Stimulated activated CD8-positive, alpha-beta memory T cell treated with anti-CD3 and anti-CD28 coated beads, Interleukin-4, amount 100 ng/mL, for 48 hours (primary cell): Measurements from ENCODE around the gene SOCS7.
A peak's percentile ranks its signal among the peaks of the same experiment; 100 is the strongest.

Source experiments
- DNase-seq: peaks from one replicate; pipeline ENCODE4 v3.0.0-alpha.2; 2020

Gene SOCS7

DNA sequence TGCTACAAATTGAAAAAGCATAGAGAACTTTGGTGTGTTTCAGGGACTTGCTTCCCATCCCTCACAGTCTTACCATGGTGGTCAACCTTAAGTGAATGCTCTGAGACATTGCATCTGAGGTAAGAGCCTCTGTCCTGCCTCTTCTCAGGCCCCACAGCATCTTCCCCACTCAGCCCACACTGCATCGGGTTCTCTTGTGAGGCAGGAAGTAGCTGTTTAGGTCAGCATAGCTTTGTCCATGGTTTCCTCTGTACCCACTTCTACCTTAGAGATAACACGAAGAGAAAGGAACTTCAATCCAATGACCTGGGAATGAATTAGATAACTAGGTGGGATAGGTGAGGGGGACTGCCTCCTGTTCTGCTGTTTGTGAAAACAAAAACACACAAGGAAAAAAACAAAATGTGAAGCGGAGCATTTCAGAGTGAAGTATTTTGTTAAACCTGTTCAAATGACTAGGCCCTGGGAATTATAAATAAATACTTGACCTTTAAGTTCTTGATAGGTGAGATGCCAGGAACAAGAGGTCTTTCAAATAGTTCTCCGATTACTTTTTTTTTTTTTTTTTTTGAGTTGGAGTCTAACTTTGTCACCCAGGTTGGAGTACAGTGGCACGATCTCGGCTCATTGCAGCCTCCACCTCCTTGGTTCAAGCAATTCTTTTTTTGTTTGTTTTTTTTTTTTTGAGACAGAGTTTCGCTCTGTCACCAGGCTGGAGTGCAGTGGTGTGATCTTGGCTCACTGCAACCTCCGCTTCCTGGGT is 17.7 kb downstream of the SOCS7 start:
- DNase-seq, result no peak

DNA sequence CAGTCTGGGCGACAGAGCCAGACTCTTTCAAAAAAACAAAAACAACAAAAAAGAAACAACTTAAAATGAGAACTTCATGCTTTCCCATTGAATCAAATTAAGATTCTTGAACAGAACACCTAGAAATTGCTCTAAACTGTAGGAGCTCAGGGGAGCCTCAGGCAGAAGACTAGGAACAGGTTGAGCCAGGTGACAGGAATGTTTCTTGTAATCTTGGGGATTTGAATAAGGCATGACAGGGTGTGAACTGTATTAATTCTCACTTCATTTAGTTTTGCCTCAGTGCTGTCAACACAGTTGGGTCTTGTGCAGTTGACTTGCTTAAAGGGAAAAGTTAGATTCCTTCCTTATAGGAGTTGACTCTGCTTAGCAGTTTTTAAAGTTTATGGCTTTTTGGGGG is 27.8 kb downstream of the SOCS7 start:
- DNase-seq, result no peak

DNA sequence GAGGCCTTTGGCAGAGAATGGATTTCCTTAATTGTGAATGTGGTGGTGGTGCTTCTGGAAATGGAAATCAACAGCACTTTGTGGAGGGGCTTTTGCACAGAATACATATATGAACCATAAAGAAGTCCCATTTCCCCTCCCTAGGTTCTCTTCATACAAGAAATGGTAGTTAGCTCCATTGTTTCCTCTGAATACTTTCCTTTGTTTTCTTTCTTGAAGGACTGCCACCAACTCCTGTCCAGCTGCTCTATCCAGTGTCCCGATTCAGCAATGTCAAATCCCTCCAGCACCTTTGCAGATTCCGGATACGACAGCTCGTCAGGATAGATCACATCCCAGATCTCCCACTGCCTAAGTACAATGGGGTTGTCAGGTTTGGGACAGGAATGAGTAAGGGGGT is 43.4 kb downstream of the SOCS7 start:
- no peak for DNase-seq

DNA sequence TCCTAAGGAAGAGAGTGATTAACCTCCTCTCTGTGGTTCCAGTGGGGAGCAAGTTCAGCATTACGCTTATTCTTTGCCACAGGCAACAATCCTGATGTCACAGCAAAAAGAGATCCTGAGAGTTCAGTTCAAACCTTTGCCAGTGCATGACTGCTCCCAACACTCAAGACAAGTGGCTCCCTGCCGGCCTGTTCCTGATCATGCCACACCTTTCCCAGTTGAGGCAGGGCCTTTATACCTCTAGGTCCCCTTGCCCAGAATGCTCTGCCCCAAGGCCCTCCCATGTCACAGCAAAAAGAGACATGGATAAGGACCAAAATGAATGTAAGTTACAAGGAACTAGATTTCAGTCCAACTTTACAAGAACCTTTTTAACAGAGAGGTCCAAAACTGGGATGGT is 45.6 kb downstream of the SOCS7 start:
- DNase-seq, result no peak

DNA sequence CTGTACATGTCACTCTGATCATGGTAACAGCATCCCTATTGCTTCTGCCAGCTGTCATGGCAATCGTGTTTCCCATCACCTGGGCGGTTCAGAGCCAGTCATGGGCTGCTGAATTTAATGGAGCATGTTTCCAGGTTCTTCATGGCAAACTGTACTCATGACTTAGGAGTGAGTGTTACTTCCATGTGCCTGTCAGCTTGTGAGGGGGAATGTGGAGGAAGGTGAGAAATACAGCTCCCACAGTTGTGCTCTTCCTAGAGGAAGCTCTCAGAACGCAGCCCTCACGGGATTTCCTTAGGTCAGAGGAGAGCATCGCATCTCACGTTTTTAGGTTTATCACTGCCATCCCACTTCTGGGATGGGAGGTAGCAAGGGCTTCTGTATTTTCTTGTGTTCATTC is 48.6 kb downstream of the SOCS7 start:
- no peak for DNase-seq

DNA sequence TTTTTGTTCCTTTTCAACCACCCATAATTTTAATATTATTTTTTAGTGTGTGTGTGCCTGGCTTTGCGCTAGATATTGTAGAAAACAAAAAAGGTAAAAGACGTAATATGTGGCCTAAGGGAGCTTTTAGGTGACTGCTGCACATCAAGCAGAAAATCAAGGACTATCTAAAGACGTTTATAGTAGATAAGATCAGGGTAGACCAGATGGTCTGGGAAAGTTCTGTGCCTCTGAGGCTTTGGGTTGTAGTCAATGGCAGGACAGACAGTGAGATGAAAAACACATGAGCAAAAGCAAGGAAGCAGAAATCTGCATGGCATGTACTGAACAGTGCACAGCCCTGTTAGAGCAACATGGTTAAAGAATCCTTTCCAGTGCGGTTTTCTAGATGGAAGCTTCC is 49.8 kb downstream of the SOCS7 start:
- no peak for DNase-seq

- no peak for DNase-seq
These were observed 51.3 kb downstream of the SOCS7 start for GRCh38 chr17:38402897-38403296.

- no peak for DNase-seq
These were observed 51.8 kb downstream of the SOCS7 start for GRCh38 chr17:38403491-38403890.

- DNase-seq, result no peak
These were observed 52.7 kb downstream of the SOCS7 start for GRCh38 chr17:38404174-38404943.

DNA sequence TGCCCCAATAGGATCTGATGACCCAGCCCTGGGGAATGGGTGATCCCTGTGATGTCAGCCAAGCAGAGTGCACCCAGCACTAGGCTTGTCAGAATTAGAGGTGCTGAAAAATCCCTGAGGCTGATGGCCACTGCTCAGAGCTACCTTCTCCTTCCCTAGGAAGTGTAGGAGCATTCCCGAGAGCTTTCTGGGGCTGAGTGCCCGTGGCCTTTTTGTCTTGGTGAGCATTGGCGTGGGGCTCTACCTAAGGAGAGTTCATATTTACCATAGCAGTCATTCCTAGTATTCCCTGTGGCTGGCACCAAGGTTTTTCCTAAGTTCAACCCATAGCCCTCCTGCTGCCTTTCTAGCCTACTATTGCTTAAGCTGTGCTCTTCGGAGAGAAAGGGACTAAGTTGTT is 54.0 kb downstream of the SOCS7 start:
- DNase-seq, result no peak

GRCh38 chr17:38410201-38410600 is 58.6 kb downstream of the SOCS7 start:
- no peak for DNase-seq

- peak; percentile 48 for DNase-seq
These were observed 63.9 kb downstream of the SOCS7 start for GRCh38 chr17:38415250-38416194.

- DNase-seq, result no peak
These were observed 65.2 kb downstream of the SOCS7 start for GRCh38 chr17:38416840-38417209.

DNA sequence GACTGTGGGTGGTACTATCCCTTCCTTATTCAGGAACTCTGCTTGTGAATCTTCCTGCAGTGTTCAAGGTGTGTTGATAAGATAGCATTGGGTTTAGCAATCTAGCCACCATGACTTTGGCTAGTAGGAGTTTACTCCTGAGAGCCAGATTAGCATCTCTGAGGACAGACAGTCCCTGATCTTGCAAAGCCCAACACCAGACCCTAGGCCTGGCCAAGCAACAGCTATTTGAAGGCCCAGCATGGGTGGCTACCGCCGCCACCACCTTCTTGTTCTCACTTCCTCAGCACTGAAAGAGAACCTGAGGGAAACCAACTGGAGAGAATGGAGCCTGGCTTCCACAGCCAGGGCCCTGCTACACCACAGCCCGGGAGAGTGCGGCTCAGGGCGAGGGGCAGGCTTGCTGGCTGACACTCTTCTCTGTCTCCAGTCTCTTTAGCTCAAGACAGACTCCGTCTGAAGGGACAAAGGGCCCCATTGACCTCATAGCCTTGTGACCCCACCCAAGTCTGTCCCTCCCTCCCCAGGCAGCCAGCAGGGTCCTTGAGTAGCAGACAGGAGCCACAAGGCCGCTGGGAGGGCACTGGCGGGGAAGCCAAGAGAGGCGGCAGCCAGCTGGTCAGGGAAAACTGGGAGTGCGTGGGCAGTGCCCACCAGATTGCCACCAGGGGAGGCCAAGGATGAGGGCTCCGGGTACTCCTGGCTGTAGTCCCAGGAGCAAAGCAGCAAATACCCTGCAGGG is 65.7 kb downstream of the SOCS7 start:
- DNase-seq, result no peak

DNA sequence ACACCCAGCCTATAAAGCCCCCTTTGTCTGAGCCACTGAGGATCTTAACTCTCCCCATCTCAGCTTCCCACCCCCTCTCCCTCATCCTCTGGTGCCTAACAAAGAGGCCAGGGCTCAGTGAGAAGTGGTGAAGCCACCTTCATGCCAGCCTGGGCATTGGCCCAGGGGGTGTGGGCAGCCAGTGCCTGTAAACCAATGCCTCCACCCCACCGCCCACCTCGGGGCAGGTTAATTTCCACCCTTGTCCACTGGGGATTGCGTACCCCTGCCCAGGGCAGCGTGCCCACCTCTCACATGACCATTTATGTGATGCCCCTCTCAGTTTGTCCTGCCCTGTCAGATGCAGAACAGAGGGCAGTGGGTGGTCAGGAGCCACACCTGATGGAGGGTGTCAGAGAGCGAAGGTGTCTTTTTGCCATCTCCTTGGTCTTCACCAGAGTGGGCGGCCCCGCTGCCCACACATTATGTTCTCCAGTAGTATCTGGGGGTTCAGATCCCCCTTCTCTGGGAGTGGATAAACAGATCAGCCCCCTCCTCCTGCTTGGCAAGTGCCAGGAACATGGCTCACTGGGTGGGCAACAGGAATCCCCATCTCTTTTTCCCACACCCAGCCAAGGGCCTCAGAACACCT is 66.5 kb downstream of the SOCS7 start:
- no peak for DNase-seq

DNA sequence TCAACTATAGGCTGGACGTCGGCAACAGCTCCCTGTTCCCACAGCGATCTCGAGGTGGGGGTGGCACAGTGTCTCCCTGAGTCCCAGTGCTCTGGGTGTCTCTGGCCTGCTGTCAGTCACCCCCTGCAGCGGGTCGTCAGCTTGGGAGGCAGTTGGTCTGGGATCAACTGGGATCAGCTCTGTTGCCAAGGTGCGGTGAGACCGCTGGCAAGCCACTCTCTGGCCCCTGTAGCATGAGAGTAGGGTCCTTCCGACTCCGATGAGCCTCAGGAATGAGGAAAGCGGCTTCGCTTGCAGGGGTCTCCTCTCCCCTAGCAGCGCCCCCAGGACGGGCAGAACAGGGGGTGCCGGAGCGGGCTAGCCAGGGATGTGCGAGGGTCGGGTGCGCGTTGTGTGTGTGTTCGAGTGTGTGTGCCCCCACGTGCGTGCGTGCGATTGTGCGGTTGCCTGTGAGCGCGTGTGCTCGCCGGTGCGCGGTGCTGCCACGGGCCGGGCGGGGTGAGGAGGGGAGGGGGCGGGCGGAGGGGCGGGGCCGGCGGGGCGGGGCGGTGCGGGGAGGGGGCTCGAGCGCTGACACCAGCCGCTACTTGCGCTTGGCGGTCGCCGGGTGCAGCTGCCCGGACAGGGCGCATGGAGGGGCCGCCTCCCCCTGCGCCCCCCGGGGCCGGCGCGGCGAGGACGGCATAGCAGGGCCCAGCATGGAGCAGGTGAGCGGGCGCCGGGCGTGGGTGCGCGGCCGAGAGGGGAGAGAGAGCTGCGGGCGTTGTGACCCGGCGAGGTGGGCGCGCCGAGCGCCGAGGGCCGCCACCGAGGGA is 67.3 kb downstream of the SOCS7 start:
- no peak for DNase-seq

DNA sequence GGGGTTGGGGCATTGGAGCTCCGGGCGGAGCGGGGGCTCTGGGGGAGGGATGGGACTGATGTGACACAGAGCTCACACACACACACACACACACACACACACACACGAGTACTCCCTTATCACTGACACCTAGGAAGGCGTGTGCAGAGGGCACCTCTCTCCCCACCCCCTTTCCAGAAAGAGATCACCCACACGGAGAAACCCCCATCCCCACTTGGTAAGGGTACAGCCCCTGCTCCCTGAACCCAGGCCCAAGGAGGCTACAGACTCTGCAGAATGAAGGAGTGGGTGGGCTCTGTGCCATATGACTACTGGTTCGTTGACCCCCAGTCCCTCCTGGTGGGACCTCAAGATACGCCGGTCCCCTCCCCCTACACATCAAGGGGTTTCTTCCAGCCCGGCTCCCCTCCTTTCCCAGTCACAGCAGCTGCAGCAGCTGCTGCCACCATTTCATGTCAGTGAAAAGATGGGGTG is 67.9 kb downstream of the SOCS7 start:
- DNase-seq, result no peak

GRCh38 chr17:38420518-38420917 is 68.9 kb downstream of the SOCS7 start:
- DNase-seq, result no peak

GRCh38 chr17:38421171-38421841 is 69.7 kb downstream of the SOCS7 start:
- no peak for DNase-seq
